H1 (cell line): ENCODE results near the gene TMEM140. TPM values are rescaled to one million over a fixed set of nuclear protein-coding genes. Genes with fewer than 3 reads are reported as not detected.

Source experiments
- CTCF ChIA-PET: fragments of 300-600 bp; sonication (Branson Sonifier 250); formaldehyde crosslinking; loops from one replicate; lab custom pipeline; 2021; ENCODE audit not compliant: partially characterized antibody; lab: Charles Lee
- POLR2A ChIA-PET: fragments of 300-600 bp; sonication (Branson Sonifier 250); formaldehyde crosslinking; loops from one replicate; lab custom pipeline; 2021; ENCODE audit warnings: inconsistent platforms; ENCODE audit not compliant: partially characterized antibody; lab: Charles Lee
- DNase-seq, 2 experiments: peaks; one replicate each; pipeline versions ENCODE4 v3.0.0 to v3.0.0-alpha.2; 2010 to 2022; ENCODE audit warnings: low spot score in 2 of 2, low read depth in 1 of 2, mixed read lengths in 1 of 2
- FAIRE-seq: peaks from 2 replicates; lab custom pipeline; 2011; peaks lifted over from hg19 to GRCh38; lab: Jason Lieb, UNC
- H2AFZ ChIP-seq: 2 replicates; pipeline ENCODE4 v1.8.1; 2012; ENCODE audit warnings: low read length, inconsistent platforms
- H2AK5ac ChIP-seq: 2 replicates; pipeline ENCODE4 v1.6.1; 2013; ENCODE audit warnings: low read depth, low read length
- H2BK120ac ChIP-seq: replicated peaks from 2 replicates; pipeline ENCODE3; 2013; ENCODE audit warnings: low read depth, low read length, inconsistent platforms
- H2BK12ac ChIP-seq: 2 replicates; pipeline ENCODE4 v1.6.1; 2013; ENCODE audit warnings: low read depth, low read length
- H2BK15ac ChIP-seq: 2 replicates; pipeline ENCODE4 v1.6.1; 2013; ENCODE audit warnings: low read length
- H2BK20ac ChIP-seq: 2 replicates; pipeline ENCODE4 v1.6.1; 2013; ENCODE audit warnings: low read length
- H2BK5ac ChIP-seq: 2 replicates; pipeline ENCODE4 v1.6.1; 2013; ENCODE audit warnings: low read depth, low read length
- H3K14ac ChIP-seq: 2 replicates; pipeline ENCODE4 v1.6.1; 2013; ENCODE audit warnings: inconsistent platforms; ENCODE audit not compliant: insufficient read length
- H3K18ac ChIP-seq: 2 replicates; pipeline ENCODE4 v1.6.1; 2013; ENCODE audit warnings: low read length; ENCODE audit errors: extremely low read depth
- H3K23ac ChIP-seq: 2 replicates; pipeline ENCODE4 v1.6.1; 2013; ENCODE audit warnings: inconsistent platforms; ENCODE audit not compliant: insufficient read length
- H3K23me2 ChIP-seq: 2 replicates; pipeline ENCODE4 v1.6.1; 2013; ENCODE audit warnings: low read depth, low read length
- H3K27ac ChIP-seq: 2 replicates; pipeline ENCODE4 v1.6.1; 2011; ENCODE audit warnings: low read depth, low read length, inconsistent platforms
- H3K27me3 ChIP-seq, 4 experiments: replicated peaks in 1 of 4; 1 replicate in 1 of 4; 2 replicates in 3 of 4; pipeline versions ENCODE4 v1.6.1 to v1.8.1; 2011 to 2013; ENCODE audit warnings: low read length in 3 of 4, mild to moderate bottlenecking in 3 of 4, inconsistent platforms in 2 of 4, mixed read lengths in 2 of 4, moderate library complexity in 1 of 4; ENCODE audit not compliant: control insufficient read depth in 3 of 4, insufficient read depth in 3 of 4; ENCODE audit errors: extremely low read depth in 1 of 4
- H3K36me3 ChIP-seq, 4 experiments: 2 replicates each; pipeline versions ENCODE4 v1.6.1 to v1.8.1; 2011 to 2013; ENCODE audit warnings: mild to moderate bottlenecking in 4 of 4, low read length in 3 of 4, moderate library complexity in 2 of 4, control low read depth in 1 of 4, inconsistent platforms in 1 of 4; ENCODE audit not compliant: insufficient read depth in 4 of 4, control insufficient read depth in 2 of 4
- H3K4ac ChIP-seq: replicated peaks from 2 replicates; pipeline ENCODE3; 2013; ENCODE audit warnings: low read length, low read depth, mixed read lengths, inconsistent platforms; ENCODE audit not compliant: insufficient read length
- H3K4me1 ChIP-seq, 4 experiments: replicated peaks in 1 of 4; 1 replicate in 1 of 4; 2 replicates in 3 of 4; pipeline versions ENCODE4 v1.6.1 to v1.8.1; 2011 to 2013; ENCODE audit warnings: low read length in 3 of 4, inconsistent platforms in 2 of 4, mixed read lengths in 1 of 4; ENCODE audit not compliant: insufficient read depth in 4 of 4, control insufficient read depth in 3 of 4
- H3K4me2 ChIP-seq, 2 experiments: 2 replicates each; pipeline versions ENCODE4 v1.6.1 to v1.8.1; 2011 to 2013; ENCODE audit warnings: low read depth in 2 of 2, low read length in 2 of 2, control low read depth in 1 of 2, inconsistent platforms in 1 of 2, mild to moderate bottlenecking in 1 of 2; ENCODE audit not compliant: insufficient read depth in 1 of 2
- H3K4me3 ChIP-seq, 4 experiments: fragments of 200-600, 300-600 bp in 1 of 4; sonication (generic), shearing (Covaris generic), sonication (Bioruptor Twin) in 1 of 4; 2 replicates each; pipeline versions ENCODE4 v1.5.1 to v1.8.1; 2011 to 2016; ENCODE audit warnings: low read length in 4 of 4, low read depth in 3 of 4, control low read depth in 2 of 4, inconsistent platforms in 2 of 4, mild to moderate bottlenecking in 2 of 4, mixed read lengths in 1 of 4, moderate library complexity in 1 of 4; ENCODE audit not compliant: insufficient read depth in 2 of 4; ENCODE audit errors: extremely low read depth in 1 of 4
- H3K56ac ChIP-seq: replicated peaks from 2 replicates; pipeline ENCODE3; 2013; ENCODE audit warnings: low read depth, mild to moderate bottlenecking, mixed read lengths, low read length, inconsistent platforms; ENCODE audit not compliant: insufficient read length
- H3K79me1 ChIP-seq: 2 replicates; pipeline ENCODE4 v1.6.1; 2013; ENCODE audit warnings: low read depth, low read length, control low read depth
- H3K79me2 ChIP-seq, 2 experiments: 2 replicates each; pipeline versions ENCODE4 v1.6.1 to v1.8.1; 2012 to 2013; ENCODE audit warnings: low read length in 2 of 2, mild to moderate bottlenecking in 2 of 2, inconsistent platforms in 1 of 2; ENCODE audit not compliant: insufficient read depth in 2 of 2, control insufficient read depth in 1 of 2
- H3K9ac ChIP-seq, 4 experiments: replicated peaks in 1 of 4; 1 replicate in 1 of 4; 2 replicates in 3 of 4; pipeline versions ENCODE4 v1.6.1 to v1.8.1; 2011 to 2013; ENCODE audit warnings: low read depth in 3 of 4, low read length in 3 of 4, control low read depth in 2 of 4, mild to moderate bottlenecking in 2 of 4, moderate library complexity in 2 of 4, inconsistent platforms in 1 of 4; ENCODE audit errors: extremely low read depth in 1 of 4
- H3K9me3 ChIP-seq, 2 experiments: 2 replicates each; pipeline versions ENCODE4 v1.6.1 to v1.8.1; 2012 to 2013; ENCODE audit warnings: mild to moderate bottlenecking in 2 of 2, moderate library complexity in 2 of 2, control low read depth in 1 of 2, inconsistent platforms in 1 of 2, low read depth in 1 of 2, low read length in 1 of 2, mixed read lengths in 1 of 2; ENCODE audit not compliant: insufficient read depth in 2 of 2
- H4K20me1 ChIP-seq, 2 experiments: replicated peaks in 1 of 2; 2 replicates each; pipeline versions ENCODE3 to v1.8.1; 2011 to 2013; ENCODE audit warnings: inconsistent platforms in 2 of 2, low read length in 2 of 2, mild to moderate bottlenecking in 1 of 2; ENCODE audit not compliant: insufficient read depth in 2 of 2, control insufficient read depth in 1 of 2
- H4K5ac ChIP-seq: 2 replicates; pipeline ENCODE4 v1.6.1; 2013; ENCODE audit warnings: low read length, low read depth, mixed read lengths, inconsistent platforms; ENCODE audit not compliant: insufficient read length
- H4K8ac ChIP-seq: 2 replicates; pipeline ENCODE4 v1.8.0; 2013; ENCODE audit warnings: mild to moderate bottlenecking, moderate library complexity, low read length, inconsistent platforms; ENCODE audit not compliant: insufficient read depth; ENCODE audit errors: extremely low read depth
- H4K91ac ChIP-seq: replicated peaks from 2 replicates; pipeline ENCODE3; 2013; ENCODE audit warnings: low read length, mixed read lengths, inconsistent platforms; ENCODE audit not compliant: insufficient read length
- BCL11A ChIP-seq, 2 experiments: IDR thresholded peaks; one replicate each; pipeline ENCODE4 v1.6.1; 2011; ENCODE audit warnings: low read depth in 2 of 2, low read length in 2 of 2, mild to moderate bottlenecking in 2 of 2
- CBX5 ChIP-seq: fragments of 300-800, 300-1000 bp; sonication (generic); IDR thresholded peaks from 2 replicates; pipeline ENCODE4 v1.7.1; 2016; ENCODE audit warnings: antibody characterized with exemption, low read length, low read depth
- EP300 ChIP-seq, 2 experiments: IDR thresholded peaks; 1 replicate in 1 of 2; 2 replicates in 1 of 2; pipeline ENCODE4 v1.6.1; 2011 to 2012; ENCODE audit warnings: low read depth in 2 of 2, low read length in 2 of 2, mild to moderate bottlenecking in 2 of 2, borderline replicate concordance in 1 of 2, inconsistent platforms in 1 of 2, moderate library complexity in 1 of 2
- POLR2A ChIP-seq, 2 experiments: IDR thresholded peaks; 1 replicate in 1 of 2; 2 replicates in 1 of 2; pipeline ENCODE4 v1.6.1; 2011; ENCODE audit warnings: low read depth in 2 of 2, low read length in 2 of 2, mild to moderate bottlenecking in 2 of 2; ENCODE audit errors: control extremely low read depth in 1 of 2
- SP2 ChIP-seq: IDR thresholded peaks from 2 replicates; pipeline ENCODE4 v1.6.1; 2012; ENCODE audit warnings: mild to moderate bottlenecking, low read length, inconsistent platforms
- SP4 ChIP-seq: IDR thresholded peaks from 2 replicates; pipeline ENCODE4 v1.6.1; 2012; ENCODE audit warnings: low read length, inconsistent platforms
- SUZ12 ChIP-seq: fragments of 200-600 bp; sonication (generic); IDR thresholded peaks from 2 replicates; pipeline ENCODE4 v1.6.1; 2012; ENCODE audit warnings: mild to moderate bottlenecking, inconsistent platforms, low read length, moderate library complexity, mixed read lengths
- TAF1 ChIP-seq: IDR thresholded peaks from 2 replicates; pipeline ENCODE4 v1.6.1; 2011; ENCODE audit warnings: mild to moderate bottlenecking, low read depth, low read length
- USF2 ChIP-seq: IDR thresholded peaks from 2 replicates; pipeline ENCODE4 v1.6.1; 2011; ENCODE audit warnings: low read length, improper control_type of control experiment
- WGBS, 2 experiments: shearing (Covaris generic) in 1 of 2; methylation state at CpG; one replicate each; pipeline versions ENCODE4 v1.1.6 to v1.1.7; 2013 to 2015; ENCODE audit warnings: low lambda C conversion rate in 2 of 2, mixed read lengths in 2 of 2, inconsistent platforms in 1 of 2, low coverage in 1 of 2, missing lambda C conversion rate in 1 of 2; ENCODE audit not compliant: insufficient replicate concordance in 2 of 2, insufficient coverage in 1 of 2, insufficient read length in 1 of 2; ENCODE audit errors: extremely low coverage in 1 of 2, missing lambda C conversion rate in 1 of 2; 5-methylcytosine and 5-hydroxymethylcytosine counted together
- polyA plus RNA-seq, 7 experiments: library from polyadenylated mRNA; depleted of rRNA in 3 of 7; stranded (reverse) in 5 of 7; unstranded in 2 of 7; fragments of >200 nt in 5 of 7; fragments of 200-250 nt in 2 of 7; gene quantifications; 1 replicate in 5 of 7; 2 replicates in 1 of 7; 4 replicates in 1 of 7; pipeline versions ENCODE4 v1.2.1 to v1.2.3, GENCODE V29; 2011 to 2013; ENCODE audit warnings: missing spikeins in 2 of 7, mixed read lengths in 2 of 7
- total RNA-seq: library from RNA; stranded (reverse); fragmentation: NEBNext Ultra II Directional; extraction: Animal tissue kit (Norgen Biotek cat#: 25700); gene quantifications from 2 replicates; pipeline ENCODE4 v1.2.1, GENCODE V29; 2021

TMEM140 gene
- total and polyA plus RNA-seq, 2 of the 8 experiments (the other 6 are each of a cell fraction or from before 2014, with no cell fraction given): not detected

GRCh38 chr7:135168489-135169140 is 20.7 kb downstream of the TMEM140 start:
- H3K36me3 ChIP-seq: peaks cover 16 to 45% (median 37%) of the 10 kb centered on the region in 4 experiments
- H3K79me1 ChIP-seq: no peaks in the 10 kb centered on the region; the same call in 1 of the 2 replicates
- H2AFZ ChIP-seq: no peak overlapping the region
- DNase-seq: no peak
- H2AK5ac ChIP-seq: no peak overlapping the region; the same call in 1 of the 2 replicates
- no peak overlapping the region for H3K27ac ChIP-seq
- no peak overlapping the region for H3K4ac ChIP-seq
- H4K8ac ChIP-seq: no peak overlapping the region
- H4K5ac ChIP-seq: no peak overlapping the region
- H2BK5ac ChIP-seq: peak overlapping the region; percentile 29; the same call in 1 of the 2 replicates
- H2BK12ac ChIP-seq: no peak overlapping the region
- H3K27me3 ChIP-seq: no peaks in the 10 kb centered on the region
- no peak overlapping the region for H2BK120ac ChIP-seq
- peak overlapping the region; percentile 8 for H3K56ac ChIP-seq
- no peak overlapping the region for H3K4me3 ChIP-seq
- ChIA-PET CTCF (interaction anchor here (0.7 to 2.5 kb wide), 10 partner anchors 11 to 535 kb away, joined by 3 to 12 read pairs (median 4); partner anchors contain the start of gene AGBL3), POLR2A (interaction anchor here (1.9 to 4.7 kb wide), 3 partner anchors 10 to 182 kb away, joined by 7 to 32 read pairs (median 13); partner anchors contain the start of gene AGBL3)
- H4K91ac ChIP-seq: no peak overlapping the region
- TF ChIP-seq SP4 (no peak), USF2 (no peak), BCL11A (IDR thresholded peaks at IDR 0.05; ENCODE audit: low read depth in 2 of 2, low read length in 2 of 2) (no peak), SUZ12 (no peak), SP2 (no peak), POLR2A (IDR thresholded peaks at IDR 0.05; ENCODE audit: control extremely low read depth in 1 of 2, low read depth in 2 of 2, low read length in 2 of 2) (no peak), EP300 (IDR thresholded peaks at IDR 0.05; ENCODE audit: borderline replicate concordance in 1 of 2, low read depth in 2 of 2, low read length in 2 of 2) (no peak), CBX5 (no peak), TAF1 (no peak)
- no peak overlapping the region for H3K14ac ChIP-seq
- peak overlapping the region; percentile 80 to 85; a peak in 2 of 4 replicates for H3K4me2 ChIP-seq
- peaks cover 1 to 16% (median 3%) of the 10 kb centered on the region in 4 experiments; a peak in 4 of 7 replicates for H3K4me1 ChIP-seq
- peaks cover 0 to 4% of the 10 kb centered on the region in 2 experiments for H4K20me1 ChIP-seq
- H3K79me2 ChIP-seq: peaks cover 0 to 20% of the 10 kb centered on the region in 2 experiments; a peak in 2 of 4 replicates
- H3K9me3 ChIP-seq: no peaks in the 10 kb centered on the region; a peak in 1 of 4 replicates
- H3K23ac ChIP-seq: no peak overlapping the region
- no peaks in the 10 kb centered on the region; the same call in 1 of the 2 replicates for H3K23me2 ChIP-seq
- H2BK15ac ChIP-seq: no peak overlapping the region
- WGBS, 2 experiments: 94% methylated on average over 12 of the region's 13 CpGs; no CpG with 5 or more reads in 1 of the 2 experiments
- H3K18ac ChIP-seq: no peak overlapping the region; the same call in 1 of the 2 replicates
- H2BK20ac ChIP-seq: no peak overlapping the region
- FAIRE-seq: no peak
- no peak overlapping the region for H3K9ac ChIP-seq
